Transverse colon (tissue), 4 donors: ENCODE measurements around the gene ARSG. TPM values are rescaled to one million over a fixed set of nuclear protein-coding genes. Genes with fewer than 3 reads are reported as not detected.
"Not testable (repeated sequence)": the region's sequence is repeated elsewhere in the genome, so short reads cannot be mapped to it uniquely, and the experiment has no call there.

Source experiments
- DNase-seq: peaks from one replicate; pipeline ENCODE4 v3.0.0-alpha.2; 2019
- H3K27ac ChIP-seq, 4 donors: fragments of 200-600 bp; sonication (generic); 2 replicates each; pipeline ENCODE4 v1.5.1; 2016 to 2018; ENCODE audit warnings: inconsistent platforms in 4 of 4
- H3K27me3 ChIP-seq: fragments of 200-600 bp; sonication (generic); 2 replicates; pipeline ENCODE4 v1.5.1; 2017; ENCODE audit warnings: inconsistent platforms
- H3K36me3 ChIP-seq, 4 donors: fragments of 200-600 bp; sonication (generic); 2 replicates each; pipeline ENCODE4 v1.5.1; 2017 to 2019; ENCODE audit warnings: inconsistent platforms in 4 of 4
- H3K4me1 ChIP-seq, 4 donors: fragments of 200-600 bp; sonication (generic); 2 replicates each; pipeline ENCODE4 v1.5.1; 2017 to 2020; ENCODE audit warnings: inconsistent platforms in 4 of 4
- H3K4me3 ChIP-seq, 4 donors: fragments of 200-600 bp; sonication (generic); 1 replicate in 1 of 4; 2 replicates in 3 of 4; pipeline versions ENCODE4 v1.5.1 to v1.6.1; 2017 to 2019; ENCODE audit warnings: inconsistent platforms in 4 of 4
- H3K9me3 ChIP-seq, 2 donors: fragments of 200-600 bp; sonication (generic); 2 replicates each; pipeline ENCODE4 v1.5.1; 2017 to 2019; ENCODE audit warnings: inconsistent platforms in 2 of 2
- EP300 ChIP-seq: sonication (generic); formaldehyde crosslinking; IDR thresholded peaks from one replicate; pipeline ENCODE4 v1.6.1; 2017; ENCODE audit warnings: antibody characterized with exemption, low read depth
- POLR2A ChIP-seq: fragments of 450-650 bp; IDR thresholded peaks from one replicate; pipeline ENCODE4 v1.6.1; 2016; ENCODE audit warnings: antibody characterized with exemption, mild to moderate bottlenecking, moderate library complexity
- POLR2AphosphoS5 ChIP-seq, 3 donors: sonication (generic); formaldehyde crosslinking; IDR thresholded peaks; one replicate each; pipeline ENCODE4 v1.6.1; 2016; ENCODE audit warnings: antibody characterized with exemption in 3 of 3
- WGBS, 2 donors: methylation state at CpG; one replicate each; pipeline ENCODE4 v1.1.5; 2018; ENCODE audit warnings: low coverage in 1 of 2; 5-methylcytosine and 5-hydroxymethylcytosine counted together
- in situ Hi-C, 4 donors: fragments of 200-750 bp; cut with MboI; loops; one replicate each; pipeline versions ENCODE4 v1.15.0 to v1.15.1; 2017; ENCODE audit warnings: low sequenced_read_pairs in 3 of 4, low pct_ligation_motif_present in 1 of 4, low pct_unique_long_range_greater_than_20kb in 1 of 4
- intact Hi-C: fragments of 100-400 bp; cut with DNase I; formaldehyde crosslinking; loops from one replicate; pipeline ENCODE4 v1.15.1; 2023; ENCODE audit warnings: low total_unique reads
- total RNA-seq, 4 donors: library from RNA; depleted of rRNA; stranded (reverse); fragments of >200 nt; gene quantifications; one replicate each; pipeline ENCODE4 v1.1.0, GENCODE V29; 2016
- TF ChIP-seq, protein P1 (sequence below), 5 experiments: fragments of 200-600 bp in 3 of 5; fragments of 450-650 bp in 2 of 5; sonication (generic) in 3 of 5; IDR thresholded peaks; 1 replicate in 2 of 5; 2 replicates in 3 of 5; pipeline ENCODE4 v1.5.1; 2016 to 2017; ENCODE audit warnings: antibody characterized with exemption in 5 of 5, inconsistent platforms in 3 of 5, mild to moderate bottlenecking in 2 of 5, moderate library complexity in 1 of 5

ARSG gene
- total RNA-seq, 4 donors from 2014 or later, result 0.41 to 4.4 (median 1.6) TPM; not detected in 1

DNA sequence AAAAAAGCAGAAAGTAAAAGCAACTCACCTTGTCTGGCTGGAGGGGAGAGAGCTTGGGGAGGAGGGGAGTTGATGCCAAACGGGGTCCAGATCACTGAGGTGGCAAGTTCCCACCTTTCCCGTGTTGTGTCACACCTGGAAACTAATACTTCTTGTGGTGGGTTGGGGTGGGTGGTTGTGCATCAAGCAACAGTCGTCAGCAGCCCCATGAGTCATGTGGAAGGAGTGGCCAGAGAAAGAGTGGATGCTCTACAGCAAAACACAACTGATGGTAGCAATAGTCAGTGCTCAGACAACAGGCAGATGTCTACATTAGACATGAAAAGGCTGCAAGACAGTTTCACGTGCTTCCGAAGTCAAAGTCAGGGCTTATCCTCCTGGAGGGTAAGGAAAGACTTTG is 35.4 kb downstream of the ARSG start:
- H3K36me3 ChIP-seq, result no peaks in the 10 kb centered on the region
- H3K4me3 ChIP-seq, result no peak overlapping the region
- H3K27me3 ChIP-seq, result no peaks in the 10 kb centered on the region
- H3K9me3 ChIP-seq, result peaks cover 0 to 4% of the 10 kb centered on the region in 2 donors
- H3K4me1 ChIP-seq, result no peaks in the 10 kb centered on the region
- intact Hi-C loops, result no loop called here
- in situ Hi-C loops, result no loop called here
- no peak overlapping the region for H3K27ac ChIP-seq
- no peak for TF ChIP-seq POLR2AphosphoS5 (IDR thresholded peaks at IDR 0.05)
- no peak for TF ChIP-seq POLR2A
- no peak for TF ChIP-seq EP300
- TF ChIP-seq, protein P1, sequence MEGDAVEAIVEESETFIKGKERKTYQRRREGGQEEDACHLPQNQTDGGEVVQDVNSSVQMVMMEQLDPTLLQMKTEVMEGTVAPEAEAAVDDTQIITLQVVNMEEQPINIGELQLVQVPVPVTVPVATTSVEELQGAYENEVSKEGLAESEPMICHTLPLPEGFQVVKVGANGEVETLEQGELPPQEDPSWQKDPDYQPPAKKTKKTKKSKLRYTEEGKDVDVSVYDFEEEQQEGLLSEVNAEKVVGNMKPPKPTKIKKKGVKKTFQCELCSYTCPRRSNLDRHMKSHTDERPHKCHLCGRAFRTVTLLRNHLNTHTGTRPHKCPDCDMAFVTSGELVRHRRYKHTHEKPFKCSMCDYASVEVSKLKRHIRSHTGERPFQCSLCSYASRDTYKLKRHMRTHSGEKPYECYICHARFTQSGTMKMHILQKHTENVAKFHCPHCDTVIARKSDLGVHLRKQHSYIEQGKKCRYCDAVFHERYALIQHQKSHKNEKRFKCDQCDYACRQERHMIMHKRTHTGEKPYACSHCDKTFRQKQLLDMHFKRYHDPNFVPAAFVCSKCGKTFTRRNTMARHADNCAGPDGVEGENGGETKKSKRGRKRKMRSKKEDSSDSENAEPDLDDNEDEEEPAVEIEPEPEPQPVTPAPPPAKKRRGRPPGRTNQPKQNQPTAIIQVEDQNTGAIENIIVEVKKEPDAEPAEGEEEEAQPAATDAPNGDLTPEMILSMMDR (IDR thresholded peaks at IDR 0.05), result no peak
- 65 to 75% methylated on average over 3 to 5 of the region's 5 CpGs for WGBS, 2 donors
- DNase-seq, result no peak

DNA sequence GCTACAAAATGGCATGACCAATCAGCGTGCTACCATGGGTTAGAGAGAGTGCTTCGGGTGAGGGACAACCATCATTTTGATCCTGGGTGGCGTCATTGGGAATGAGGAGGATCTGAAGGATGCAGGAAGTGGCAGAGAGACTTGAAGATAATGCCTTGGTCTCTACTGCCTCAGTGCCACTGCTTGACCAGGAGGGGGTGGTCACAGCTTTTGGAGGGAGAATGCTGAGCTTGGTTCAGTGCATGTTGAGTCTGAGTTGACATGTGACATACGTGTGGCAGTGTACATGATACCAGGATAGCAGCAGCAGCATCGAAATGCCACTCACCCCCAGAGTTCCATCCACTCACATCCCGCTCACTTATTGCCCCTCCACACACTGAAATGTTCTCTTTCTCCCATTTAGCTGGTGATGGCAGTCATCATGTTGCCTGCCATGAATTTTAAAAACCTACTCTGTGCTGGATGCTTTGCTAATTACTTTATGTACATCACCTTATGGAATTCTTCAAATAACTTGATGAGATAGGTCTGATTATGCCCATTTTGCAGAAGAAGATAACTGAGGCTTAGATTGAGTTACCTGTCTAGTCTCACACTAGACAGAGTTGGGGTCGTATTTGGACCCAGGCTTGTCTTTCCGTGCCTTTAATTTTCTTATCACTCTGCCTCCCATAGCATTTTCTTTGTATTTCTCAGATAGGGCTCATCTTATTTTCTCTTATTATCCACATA is 36.7 kb downstream of the ARSG start:
- H3K36me3 ChIP-seq, result no peaks in the 10 kb centered on the region
- no peaks in the 10 kb centered on the region for H3K4me1 ChIP-seq
- no peak for TF ChIP-seq EP300
- TF ChIP-seq, protein P1 (IDR thresholded peaks at IDR 0.05), result no peak
- TF ChIP-seq POLR2A, result no peak
- TF ChIP-seq POLR2AphosphoS5 (IDR thresholded peaks at IDR 0.05), result no peak
- no peak overlapping the region for H3K27ac ChIP-seq
- intact Hi-C loops, result no loop called here
- no peak overlapping the region for H3K4me3 ChIP-seq
- in situ Hi-C loops, result no loop called here
- WGBS, 2 donors, result 90 to 93% methylated on average over 3 to 8 of the region's 8 CpGs
- H3K27me3 ChIP-seq, result no peaks in the 10 kb centered on the region
- H3K9me3 ChIP-seq, result peaks cover 0 to 5% of the 10 kb centered on the region in 2 donors
- no peak for DNase-seq

DNA sequence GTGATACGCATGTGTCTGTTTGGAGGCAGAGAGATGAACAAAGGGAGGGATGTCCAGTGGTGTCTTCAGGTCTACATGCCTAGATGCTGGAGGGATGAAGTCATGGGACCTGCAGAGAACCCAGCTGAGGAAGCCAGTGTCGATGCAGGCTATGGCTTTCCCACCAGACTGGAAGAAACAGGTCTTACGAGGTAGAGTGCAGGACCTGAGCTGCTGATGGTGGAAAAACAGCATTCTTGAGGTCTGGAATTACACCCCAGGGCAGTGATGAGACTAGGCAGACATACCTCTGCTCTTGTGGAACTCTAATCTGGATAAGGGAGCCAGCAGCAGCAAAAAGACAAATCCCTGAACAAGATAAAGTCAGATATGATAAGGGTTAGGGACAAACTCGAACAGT is 37.4 kb downstream of the ARSG start:
- peaks cover 0 to 5% of the 10 kb centered on the region in 2 donors for H3K9me3 ChIP-seq
- WGBS, 2 donors, result 35 to 50% methylated on average over 2 to 4 of the region's 4 CpGs
- DNase-seq, result no peak
- H3K27ac ChIP-seq, result no peak overlapping the region
- no peaks in the 10 kb centered on the region for H3K4me1 ChIP-seq
- no peaks in the 10 kb centered on the region for H3K27me3 ChIP-seq
- no peak overlapping the region for H3K4me3 ChIP-seq
- no peak for TF ChIP-seq POLR2AphosphoS5 (IDR thresholded peaks at IDR 0.05)
- in situ Hi-C loops (no loop called here), intact Hi-C loops (no loop called here)
- H3K36me3 ChIP-seq, result no peaks in the 10 kb centered on the region

DNA sequence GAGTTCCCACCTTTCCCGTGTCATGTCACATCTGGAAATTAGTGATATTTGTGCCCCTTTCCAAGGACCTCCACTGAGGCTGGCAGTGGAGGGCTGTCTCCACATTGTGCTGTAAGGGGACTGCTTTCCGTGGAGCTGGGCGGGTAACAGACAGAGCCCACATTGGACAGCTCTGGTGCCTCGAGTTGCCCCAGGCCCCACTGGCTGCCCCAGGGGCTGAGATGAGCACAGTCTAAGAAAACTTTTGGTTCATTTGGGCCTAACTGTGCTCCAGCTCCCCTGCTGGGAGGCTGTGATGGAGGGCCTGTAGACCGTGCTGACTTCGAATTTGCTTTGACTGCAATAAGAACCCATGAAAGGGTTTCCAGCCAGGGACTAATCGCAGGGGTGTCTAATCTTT is 38.0 kb downstream of the ARSG start:
- no peaks in the 10 kb centered on the region for H3K36me3 ChIP-seq
- no peaks in the 10 kb centered on the region for H3K27me3 ChIP-seq
- no peaks in the 10 kb centered on the region for H3K4me1 ChIP-seq
- no peak overlapping the region for H3K27ac ChIP-seq
- DNase-seq, result no peak
- intact Hi-C loops (no loop called here), in situ Hi-C loops (no loop called here)
- H3K4me3 ChIP-seq, result no peak overlapping the region
- peaks cover 0 to 5% of the 10 kb centered on the region in 2 donors for H3K9me3 ChIP-seq
- TF ChIP-seq POLR2A (no peak), POLR2AphosphoS5 (IDR thresholded peaks at IDR 0.05) (no peak), EP300 (no peak)
- TF ChIP-seq, protein P1 (IDR thresholded peaks at IDR 0.05), result no peak
- WGBS, 2 donors, result 90 to 93% methylated on average over 6 to 7 of the region's 7 CpGs

DNA sequence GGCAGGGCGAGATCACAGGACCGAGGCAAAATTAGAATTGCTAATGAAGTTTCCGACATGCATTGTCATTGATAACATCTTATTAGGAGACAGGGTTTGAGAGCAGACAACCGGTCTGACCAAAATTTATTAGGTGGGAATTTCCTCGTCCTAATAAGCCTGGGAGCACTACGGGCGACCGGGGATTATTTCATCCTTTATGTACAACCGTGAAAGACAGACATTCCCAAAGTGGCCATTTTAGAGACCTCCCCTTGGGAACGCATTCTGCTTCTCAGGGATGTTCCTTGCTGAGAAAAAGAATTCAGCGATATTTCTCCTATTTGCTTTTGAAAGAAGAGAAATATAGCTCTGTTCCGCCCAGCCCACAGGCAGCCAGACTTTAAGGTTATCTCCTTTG is 40.6 kb downstream of the ARSG start:
- H3K4me1 ChIP-seq, intact Hi-C loops, DNase-seq, H3K36me3 ChIP-seq, H3K4me3 ChIP-seq, in situ Hi-C loops, H3K27ac ChIP-seq, H3K9me3 ChIP-seq, H3K27me3 ChIP-seq: not testable (repeated sequence)
- WGBS, 2 donors, result 92 to 96% methylated on average over 5 to 12 of the region's 12 CpGs
